Lower lobe of right lung (tissue), 2 donors: Measurements from ENCODE around the gene PGLYRP4. TPM values are rescaled to one million over a fixed set of nuclear protein-coding genes. Genes with fewer than 3 reads are reported as not detected.

Experiments
- ATAC-seq, 2 donors: fragments of 200-7000 bp; cut with Tn5 transposase; one replicate each; pipeline ENCODE4 v1.9.1; 2020 to 2022; ENCODE audit warnings: mild to moderate bottlenecking in 2 of 2, moderate library complexity in 2 of 2
- DNase-seq: peaks from one replicate; pipeline ENCODE4 v3.0.0-alpha.2; 2020
- H3K27ac ChIP-seq: fragments of 200-600 bp; one replicate; pipeline ENCODE4 v1.8.0; 2022
- H3K27me3 ChIP-seq: fragments of 200-600 bp; one replicate; pipeline ENCODE4 v1.8.0; 2022; ENCODE audit warnings: low read depth
- H3K36me3 ChIP-seq: fragments of 200-600 bp; one replicate; pipeline ENCODE4 v1.8.0; 2022; ENCODE audit warnings: mild to moderate bottlenecking
- H3K4me1 ChIP-seq: fragments of 200-600 bp; one replicate; pipeline ENCODE4 v1.8.0; 2022
- H3K4me3 ChIP-seq: fragments of 200-600 bp; one replicate; pipeline ENCODE4 v1.8.0; 2022; ENCODE audit warnings: mild to moderate bottlenecking
- H3K9me3 ChIP-seq: fragments of 200-600 bp; one replicate; pipeline ENCODE4 v1.8.0; 2022
- CTCF ChIP-seq: fragments of 200-600 bp; IDR thresholded peaks from one replicate; pipeline ENCODE4 v1.8.0; 2022; ENCODE audit warnings: antibody characterized with exemption, mild to moderate bottlenecking
- intact Hi-C: fragments of 100-400 bp; cut with DNase I; formaldehyde crosslinking; loops from one replicate; pipeline ENCODE4 v1.11.0; 2022
- total RNA-seq: library from RNA; stranded (reverse); fragmentation: NEBNext Ultra II Directional; extraction: Animal tissue kit (Norgen Biotek cat#: 25700); gene quantifications from one replicate; pipeline ENCODE4 v1.2.1, GENCODE V29; 2021
- donor health status: DM: no; HTN: yes; CAD: no; lungs with severe emphysema.

Gene PGLYRP4
- total RNA-seq, 1 donor from 2014 or later, result 0.30 TPM

GRCh38 chr1:153343811-153344717 lies 4.6 kb downstream of the PGLYRP4 start:
- ATAC-seq (peak in 1 of 2 donors; percentile 17), DNase-seq (no peak)
- Histone ChIP-seq H3K36me3 (no peaks in the 10 kb centered on the region), H3K9me3 (no peaks in the 10 kb centered on the region), H3K27ac (no peak overlapping the region), H3K27me3 (peaks cover 30% of the 10 kb centered on the region), H3K4me3 (no peak overlapping the region), H3K4me1 (peaks cover 23% of the 10 kb centered on the region)
- TF ChIP-seq CTCF, result no peak
- intact Hi-C loops, result no loop called here

- H3K27me3 ChIP-seq, result peaks cover 22% of the 10 kb centered on the region
- TF ChIP-seq CTCF, result no peak
These were observed 5.5 kb downstream of the PGLYRP4 start for GRCh38 chr1:153343040-153343681.

GRCh38 chr1:153342178-153342577 lies 6.5 kb downstream of the PGLYRP4 start:
- DNase-seq, result no peak
- Histone ChIP-seq H3K27ac (no peak overlapping the region), H3K36me3 (no peaks in the 10 kb centered on the region), H3K9me3 (no peaks in the 10 kb centered on the region), H3K4me3 (no peak overlapping the region), H3K27me3 (peaks cover 22% of the 10 kb centered on the region), H3K4me1 (peaks cover 23% of the 10 kb centered on the region)
- TF ChIP-seq CTCF, result no peak
- intact Hi-C loops, result no loop called here
- ATAC-seq, result no peak

More at GRCh38 chr1:153343040-153343681, 5.5 kb downstream of the PGLYRP4 start:
- H3K9me3 ChIP-seq, result no peaks in the 10 kb centered on the region
- H3K4me1 ChIP-seq, result peaks cover 23% of the 10 kb centered on the region
- H3K27ac ChIP-seq, result no peak overlapping the region
- DNase-seq, result no peak
- intact Hi-C loops, result no loop called here
- H3K36me3 ChIP-seq, result no peaks in the 10 kb centered on the region
- no peak for ATAC-seq
- no peak overlapping the region for H3K4me3 ChIP-seq

GRCh38 chr1:153341431-153341934 lies 7.2 kb downstream of the PGLYRP4 start:
- ATAC-seq (no peak), DNase-seq (no peak)
- peaks cover 21% of the 10 kb centered on the region for H3K4me1 ChIP-seq
- no peak overlapping the region for H3K27ac ChIP-seq
- intact Hi-C loops, result no loop called here
- no peaks in the 10 kb centered on the region for H3K9me3 ChIP-seq
- no peak for TF ChIP-seq CTCF
- peaks cover 16% of the 10 kb centered on the region for H3K27me3 ChIP-seq
- no peaks in the 10 kb centered on the region for H3K36me3 ChIP-seq
- no peak overlapping the region for H3K4me3 ChIP-seq

GRCh38 chr1:153340356-153340755 lies 8.3 kb downstream of the PGLYRP4 start:
- intact Hi-C loops, result no loop called here

More at GRCh38 chr1:153340356-153340755, 8.3 kb downstream of the PGLYRP4 start:
- H3K4me1 ChIP-seq, result peaks cover 16% of the 10 kb centered on the region
- no peaks in the 10 kb centered on the region for H3K9me3 ChIP-seq
- H3K27me3 ChIP-seq, result peaks cover 12% of the 10 kb centered on the region
- H3K36me3 ChIP-seq, result no peaks in the 10 kb centered on the region
- DNase-seq (no peak), ATAC-seq (no peak)
- H3K27ac ChIP-seq, result no peak overlapping the region
- TF ChIP-seq CTCF, result no peak
- no peak overlapping the region for H3K4me3 ChIP-seq
